Measurements from ENCODE around the gene RAP1GAP2.

Gene RAP1GAP2

DNA sequence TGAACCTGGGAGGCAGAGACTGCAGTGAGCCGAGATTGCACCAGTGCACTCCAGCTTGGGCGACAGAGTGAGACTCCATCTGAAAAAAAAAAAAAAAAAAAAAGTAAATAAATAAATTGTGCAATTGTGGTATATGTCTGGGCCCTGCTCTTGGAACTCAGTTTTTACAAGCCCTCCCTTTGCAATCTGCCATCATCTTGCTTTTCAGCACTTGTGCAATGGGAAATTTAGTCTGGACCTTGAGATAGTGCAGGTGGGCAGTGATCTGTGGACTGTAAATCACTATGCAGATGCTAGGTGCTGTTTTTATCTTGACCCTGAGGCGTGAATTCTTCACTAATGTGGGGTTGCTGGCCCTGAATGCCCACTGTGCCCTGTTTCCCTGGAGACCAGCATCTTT is 6.5 kb upstream of the RAP1GAP2 start:
- no peak for TF ChIP-seq CTCF (IDR thresholded peaks at IDR 0.05; ENCODE audit: extremely low read depth, missing control alignments)
- DNase-seq (ENCODE audit: low spot score) = no peak

- DNase-seq (ENCODE audit: low spot score) = no peak
These were observed 3.7 kb upstream of the RAP1GAP2 start for GRCh38 chr17:2792366-2793169.

GRCh38 chr17:2794111-2794803 is 2.0 kb upstream of the RAP1GAP2 start:
- no peak for DNase-seq (ENCODE audit: low spot score)
- no peak for TF ChIP-seq CTCF (IDR thresholded peaks at IDR 0.05; ENCODE audit: extremely low read depth, missing control alignments)

More at GRCh38 chr17:2792366-2793169, 3.7 kb upstream of the RAP1GAP2 start:
- TF ChIP-seq CTCF (IDR thresholded peaks at IDR 0.05; ENCODE audit: extremely low read depth, missing control alignments) = no peak

- no peak for DNase-seq (ENCODE audit: low spot score)
- no peak for TF ChIP-seq CTCF (IDR thresholded peaks at IDR 0.05; ENCODE audit: extremely low read depth, missing control alignments)
These were observed 636 bp upstream of the RAP1GAP2 start for GRCh38 chr17:2795441-2796163.

- no peak for DNase-seq (ENCODE audit: low spot score)
- TF ChIP-seq CTCF (IDR thresholded peaks at IDR 0.05; ENCODE audit: extremely low read depth, missing control alignments) = no peak
These were observed 988 bp downstream of the RAP1GAP2 start for GRCh38 chr17:2797226-2797625.

- no peak for DNase-seq (ENCODE audit: low spot score)
These were observed 1.4 kb downstream of the RAP1GAP2 start for GRCh38 chr17:2797637-2798036.

More at GRCh38 chr17:2797637-2798036, 1.4 kb downstream of the RAP1GAP2 start:
- no peak for TF ChIP-seq CTCF (IDR thresholded peaks at IDR 0.05; ENCODE audit: extremely low read depth, missing control alignments)
